Activated T-helper 2 cell treated with anti-CD3 and anti-CD28 coated beads, Interferon-gamma antibody, Interleukin-2, Interleukin-4, amounts not matched to agents 10 μg/mL and 5 μg/mL and 100 μg/mL, durations not matched to agents 14 hours and 24 hours and 36 hours (primary cell): ENCODE data around the gene KIAA1217. TPM values are rescaled to one million over a fixed set of nuclear protein-coding genes. Genes with fewer than 3 reads are reported as not detected.

Experiments
- DNase-seq: peaks from one replicate; pipeline ENCODE4 v3.0.0; 2021; ENCODE audit warnings: low spot score
- H3K27ac Mint-ChIP-seq: one replicate; pipeline ENCODE4 v1.8.0; 2021; ENCODE audit warnings: mixed read lengths
- H3K27me3 Mint-ChIP-seq: one replicate; pipeline ENCODE4 v1.8.0; 2021; ENCODE audit warnings: low read depth, mixed read lengths
- H3K36me3 Mint-ChIP-seq: one replicate; pipeline ENCODE4 v1.8.0; 2021; ENCODE audit warnings: low read depth, mixed read lengths
- H3K4me1 Mint-ChIP-seq: one replicate; pipeline ENCODE4 v1.8.0; 2021; ENCODE audit warnings: low read depth, mixed read lengths
- H3K4me3 Mint-ChIP-seq: one replicate; pipeline ENCODE4 v1.8.0; 2021; ENCODE audit warnings: low read depth, mild to moderate bottlenecking, moderate library complexity, mixed read lengths
- H3K9me3 Mint-ChIP-seq: one replicate; pipeline ENCODE4 v1.8.0; 2021; ENCODE audit warnings: mixed read lengths
- intact Hi-C: fragments of 100-400 bp; cut with micrococcal nuclease; formaldehyde crosslinking; loops from one replicate; pipeline ENCODE4 v1.15.1; 2023
- total RNA-seq: library from RNA; stranded (reverse); gene quantifications from 2 replicates; pipeline ENCODE4 v1.2.3, GENCODE V29; 2022

Gene KIAA1217
- total RNA-seq, 1 donor from 2014 or later: 0.62 TPM

DNA sequence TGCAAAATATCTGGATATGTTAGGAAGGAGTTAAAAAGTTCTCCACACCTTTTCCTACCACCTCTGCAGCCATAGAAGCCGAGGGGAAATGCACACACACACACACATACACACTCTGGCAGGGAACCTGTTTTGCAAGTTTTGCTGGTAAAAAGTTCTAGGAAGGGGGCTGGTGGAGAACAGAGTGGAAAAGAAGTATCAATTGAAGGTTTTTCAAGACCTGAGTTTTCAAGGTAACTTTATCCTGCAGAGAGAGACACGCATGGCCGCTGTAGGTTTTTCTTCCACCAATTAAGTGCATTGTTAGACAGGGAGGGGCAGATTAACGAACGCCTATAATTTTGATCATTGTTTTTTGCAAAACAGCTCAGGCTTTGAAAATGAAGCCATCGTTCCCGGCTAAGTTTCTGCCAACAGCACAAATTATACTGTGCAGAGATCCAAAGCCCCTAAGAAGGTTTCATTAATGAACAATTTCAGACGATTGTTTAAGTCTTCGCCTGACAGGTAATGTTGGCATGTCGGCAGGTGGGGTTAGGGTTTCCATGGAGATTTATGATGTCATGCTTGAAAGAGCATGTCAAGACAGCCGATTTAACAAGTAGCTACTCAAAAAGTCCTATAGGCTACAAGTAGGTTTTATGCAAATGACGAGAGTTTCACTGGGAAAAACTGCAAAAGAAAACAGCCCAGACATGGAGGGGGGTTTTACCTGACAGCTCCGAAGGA lies 29.7 kb downstream of the KIAA1217 start:
- H3K4me1 Mint-ChIP-seq: no peaks in the 10 kb centered on the region
- H3K27ac Mint-ChIP-seq: no peak overlapping the region
- H3K27me3 Mint-ChIP-seq: peaks cover 12% of the 10 kb centered on the region

DNA sequence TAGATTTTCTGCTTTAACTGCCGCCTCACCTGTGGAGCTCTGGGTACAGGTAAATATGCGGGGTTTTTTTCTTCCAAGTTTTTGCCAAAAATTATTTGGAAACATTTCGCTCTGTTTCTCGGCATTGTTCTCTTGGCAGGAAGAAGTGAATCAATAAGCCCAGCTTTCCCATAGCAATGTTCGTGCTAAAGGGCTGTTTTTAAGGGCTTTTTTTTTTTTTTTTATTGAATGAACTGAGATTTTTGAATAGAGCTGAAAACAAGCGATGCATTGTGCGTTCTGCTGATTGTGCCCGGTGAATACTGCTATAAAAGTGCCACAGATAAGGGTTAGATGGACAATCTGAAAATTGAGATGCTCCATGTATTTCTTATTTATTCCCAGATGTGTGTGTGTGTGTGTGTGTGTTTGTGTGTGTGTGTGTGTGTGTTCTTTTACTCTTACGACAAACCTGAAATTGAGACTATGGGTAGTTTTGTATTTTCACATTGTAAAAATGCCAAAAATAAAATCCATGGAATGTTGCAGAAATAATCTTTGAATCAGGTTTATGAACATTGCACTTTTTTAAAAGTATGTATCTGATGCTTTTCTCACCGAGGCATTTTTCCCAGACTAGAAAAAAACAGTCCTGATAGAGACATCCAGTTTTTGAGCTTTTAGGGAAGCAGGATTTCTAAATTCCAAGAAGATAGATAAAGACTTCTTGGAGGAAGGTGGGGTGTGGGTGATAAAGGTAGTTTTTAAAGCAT lies 30.5 kb downstream of the KIAA1217 start:
- no peak overlapping the region for H3K4me3 Mint-ChIP-seq
- peaks cover 12% of the 10 kb centered on the region for H3K27me3 Mint-ChIP-seq
- intact Hi-C loops: no loop called here
- H3K27ac Mint-ChIP-seq: no peak overlapping the region
- no peaks in the 10 kb centered on the region for H3K4me1 Mint-ChIP-seq
- no peak for DNase-seq
- H3K36me3 Mint-ChIP-seq: no peaks in the 10 kb centered on the region
- H3K9me3 Mint-ChIP-seq: no peaks in the 10 kb centered on the region

More for the DNA sequence above, 29.7 kb downstream of the KIAA1217 start:
- no peaks in the 10 kb centered on the region for H3K9me3 Mint-ChIP-seq
- H3K4me3 Mint-ChIP-seq: no peak overlapping the region
- intact Hi-C loops: no loop called here
- DNase-seq: no peak
- no peaks in the 10 kb centered on the region for H3K36me3 Mint-ChIP-seq

- H3K9me3 Mint-ChIP-seq: no peaks in the 10 kb centered on the region
- no peak overlapping the region for H3K27ac Mint-ChIP-seq
- H3K36me3 Mint-ChIP-seq: no peaks in the 10 kb centered on the region
- no peak overlapping the region for H3K4me3 Mint-ChIP-seq
- H3K4me1 Mint-ChIP-seq: no peaks in the 10 kb centered on the region
- intact Hi-C loops: no loop called here
- no peak for DNase-seq
- H3K27me3 Mint-ChIP-seq: peaks cover 12% of the 10 kb centered on the region
Measured at GRCh38 chr10:24240041-24240751, 31.3 kb downstream of the KIAA1217 start.

GRCh38 chr10:24241536-24242040 lies 32.6 kb downstream of the KIAA1217 start:
- peaks cover 12% of the 10 kb centered on the region for H3K27me3 Mint-ChIP-seq
- intact Hi-C loops: no loop called here
- no peak overlapping the region for H3K27ac Mint-ChIP-seq
- H3K4me1 Mint-ChIP-seq: no peaks in the 10 kb centered on the region
- H3K36me3 Mint-ChIP-seq: no peaks in the 10 kb centered on the region
- no peak overlapping the region for H3K4me3 Mint-ChIP-seq
- DNase-seq: no peak
- H3K9me3 Mint-ChIP-seq: no peaks in the 10 kb centered on the region

DNA sequence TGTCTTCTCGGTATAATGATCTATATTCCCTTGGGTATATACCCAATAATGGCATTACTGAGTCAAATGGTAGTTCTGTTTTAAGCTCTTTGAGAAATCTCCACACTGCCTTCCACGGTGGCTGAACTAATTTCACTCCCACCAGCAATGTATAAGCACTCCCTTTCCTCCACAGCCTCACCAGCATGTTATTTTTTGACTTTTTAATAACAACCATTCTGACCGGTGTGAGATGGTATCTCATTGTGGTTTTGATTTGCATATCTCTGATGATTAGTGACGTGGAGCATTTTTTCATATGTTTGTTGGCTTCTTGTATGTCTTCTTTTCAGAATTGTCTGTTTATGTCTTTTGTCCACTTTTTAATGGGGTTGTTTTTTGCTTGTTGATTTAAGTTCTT lies 33.6 kb downstream of the KIAA1217 start:
- Mint-ChIP-seq H3K9me3 (no peaks in the 10 kb centered on the region), H3K36me3 (no peaks in the 10 kb centered on the region), H3K4me1 (no peaks in the 10 kb centered on the region), H3K27ac (no peak overlapping the region), H3K4me3 (no peak overlapping the region), H3K27me3 (peaks cover 9% of the 10 kb centered on the region)
- intact Hi-C loops: no loop called here
- DNase-seq: no peak

DNA sequence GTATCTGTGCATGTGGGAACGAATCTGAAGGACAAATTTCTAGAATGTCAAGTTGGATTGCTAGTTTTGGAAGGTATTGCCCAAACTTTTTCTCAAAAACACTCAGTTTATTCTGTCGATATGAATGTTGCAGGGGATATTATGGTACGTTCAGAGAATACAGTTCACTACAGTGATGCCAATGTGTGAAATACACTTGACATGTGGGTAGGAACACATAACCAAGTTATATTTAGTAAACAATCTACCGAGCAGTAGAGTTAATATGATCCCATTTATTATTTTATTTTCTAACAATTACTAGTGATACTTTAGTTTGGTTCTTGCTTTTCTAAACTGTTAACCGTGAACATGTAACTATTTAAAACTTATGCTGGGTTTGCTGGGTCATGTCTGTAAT lies 37.4 kb downstream of the KIAA1217 start:
- Mint-ChIP-seq H3K27me3 (peaks cover 2% of the 10 kb centered on the region), H3K36me3 (no peaks in the 10 kb centered on the region), H3K9me3 (no peaks in the 10 kb centered on the region), H3K4me1 (no peaks in the 10 kb centered on the region), H3K4me3 (no peak overlapping the region), H3K27ac (no peak overlapping the region)
- intact Hi-C loops: no loop called here
- DNase-seq: no peak

DNA sequence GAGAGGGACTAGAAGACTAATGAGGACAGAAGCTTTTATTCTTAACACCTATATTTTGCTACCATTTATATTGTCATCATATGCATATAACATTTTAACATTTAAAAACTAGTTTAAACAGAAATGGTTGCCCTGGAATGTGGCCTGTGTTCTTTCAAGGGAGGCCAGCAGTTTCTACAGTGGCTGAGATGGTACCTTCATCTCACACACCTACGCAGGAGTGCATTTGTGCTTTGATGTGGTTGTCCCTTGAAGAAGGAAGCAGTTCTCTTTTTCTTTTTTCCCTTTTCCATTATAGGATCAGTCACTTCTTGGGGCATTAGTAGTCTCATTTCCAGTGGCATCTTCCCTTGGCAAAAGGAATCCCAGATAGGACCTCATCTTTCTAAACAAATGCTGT lies 38.9 kb downstream of the KIAA1217 start:
- intact Hi-C loops: no loop called here
- H3K27me3 Mint-ChIP-seq: no peaks in the 10 kb centered on the region
- DNase-seq: no peak

DNA sequence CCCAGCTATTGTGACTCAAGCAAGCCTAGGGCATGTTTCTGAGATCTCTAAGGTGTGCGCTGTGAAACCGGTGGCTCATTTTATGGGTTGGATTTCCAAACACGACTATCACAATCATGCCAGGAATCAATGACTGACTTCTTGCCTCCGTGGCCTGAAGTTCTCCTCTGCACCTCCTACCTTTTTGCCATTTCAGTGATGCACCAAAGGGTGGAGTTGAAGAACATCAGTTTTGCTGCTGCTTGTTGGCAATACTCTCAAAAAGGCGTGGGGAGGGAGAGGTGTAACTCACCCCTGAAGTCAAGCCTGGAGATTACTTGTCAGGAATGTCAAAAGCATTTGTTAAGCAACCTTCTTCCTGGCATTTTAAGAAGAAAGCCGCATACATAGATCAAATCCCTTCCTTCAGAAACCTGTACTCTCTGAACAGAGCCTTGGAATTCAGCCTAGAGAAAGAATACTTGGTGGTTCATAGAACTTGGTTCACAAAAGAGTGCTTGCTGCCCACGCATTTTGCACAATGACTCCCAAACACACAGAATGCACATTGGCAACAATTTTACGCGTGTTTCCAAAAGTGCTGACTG lies 41.0 kb downstream of the KIAA1217 start:
- Mint-ChIP-seq H3K4me1 (no peaks in the 10 kb centered on the region), H3K36me3 (no peaks in the 10 kb centered on the region), H3K27me3 (no peaks in the 10 kb centered on the region), H3K9me3 (no peaks in the 10 kb centered on the region), H3K27ac (no peak overlapping the region), H3K4me3 (no peak overlapping the region)
- no peak for DNase-seq
- intact Hi-C loops: no loop called here

More for the DNA sequence above, 38.9 kb downstream of the KIAA1217 start:
- no peaks in the 10 kb centered on the region for H3K36me3 Mint-ChIP-seq
- no peaks in the 10 kb centered on the region for H3K9me3 Mint-ChIP-seq
- no peak overlapping the region for H3K27ac Mint-ChIP-seq
- no peak overlapping the region for H3K4me3 Mint-ChIP-seq
- H3K4me1 Mint-ChIP-seq: no peaks in the 10 kb centered on the region

- DNase-seq: no peak
- Mint-ChIP-seq H3K27me3 (peaks cover 3% of the 10 kb centered on the region), H3K36me3 (no peaks in the 10 kb centered on the region), H3K9me3 (no peaks in the 10 kb centered on the region), H3K27ac (no peak overlapping the region), H3K4me1 (no peaks in the 10 kb centered on the region), H3K4me3 (no peak overlapping the region)
- intact Hi-C loops: no loop called here
Measured at GRCh38 chr10:24251547-24251946, 42.6 kb downstream of the KIAA1217 start.

DNA sequence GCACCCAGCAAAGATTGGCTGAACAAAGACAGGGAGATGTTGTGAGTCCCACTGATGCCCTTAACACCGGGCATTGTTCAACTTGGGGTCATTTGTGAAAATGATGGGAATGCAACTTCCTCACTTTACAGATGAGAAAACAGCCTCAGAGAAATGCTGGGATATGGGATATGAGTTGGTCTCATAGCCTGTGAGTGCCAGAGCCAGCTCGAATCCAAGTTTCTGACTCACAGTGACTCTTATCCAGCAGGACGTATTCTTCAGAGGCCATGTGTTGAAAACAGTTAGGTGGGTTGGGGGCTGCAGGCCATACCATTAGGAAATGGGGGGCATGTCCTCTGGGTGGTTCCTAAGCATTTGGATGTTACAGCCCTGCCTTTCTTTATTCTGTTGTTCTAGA lies 45.2 kb downstream of the KIAA1217 start:
- Mint-ChIP-seq H3K4me1 (no peaks in the 10 kb centered on the region), H3K9me3 (no peaks in the 10 kb centered on the region)

DNA sequence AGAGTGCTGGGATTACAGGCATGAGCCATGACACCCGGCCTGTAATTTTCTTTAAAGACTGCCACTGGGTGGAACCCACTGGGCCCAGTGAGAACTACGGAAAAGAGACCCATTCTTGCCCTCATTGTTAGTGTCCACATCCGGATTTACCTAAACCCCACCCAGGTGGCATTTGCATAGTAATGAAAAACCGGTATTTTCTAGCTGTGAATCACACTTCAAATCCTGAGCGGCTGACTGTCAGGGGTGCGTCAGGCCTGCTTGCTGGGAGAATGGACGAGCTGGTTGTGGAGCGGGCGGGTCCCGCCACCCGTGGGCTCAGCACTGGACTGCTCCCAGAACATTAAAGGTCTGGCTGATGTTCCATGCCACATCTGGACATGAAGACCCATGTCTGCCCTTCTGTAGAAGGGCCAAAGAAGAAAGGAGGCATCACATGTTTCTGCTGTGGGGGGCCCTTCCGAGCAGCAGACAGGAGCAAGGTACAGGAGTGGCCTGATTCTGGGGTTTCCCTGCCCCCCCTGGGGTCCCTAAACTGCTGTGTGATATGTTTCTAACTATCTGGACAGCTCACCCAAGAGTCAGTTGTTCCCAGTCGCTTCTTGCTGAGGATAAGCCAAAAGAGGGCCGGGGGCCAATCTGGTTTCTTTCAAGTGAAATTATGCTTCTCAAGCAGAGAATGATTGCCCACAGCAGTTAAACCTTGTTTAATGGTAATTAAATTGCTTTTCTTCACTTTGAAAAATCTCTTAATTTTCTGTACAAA lies 46.4 kb downstream of the KIAA1217 start:
- H3K36me3 Mint-ChIP-seq: no peaks in the 10 kb centered on the region
- no peaks in the 10 kb centered on the region for H3K9me3 Mint-ChIP-seq
- no peak for DNase-seq
- H3K27me3 Mint-ChIP-seq: peaks cover 3% of the 10 kb centered on the region
- H3K4me3 Mint-ChIP-seq: no peak overlapping the region
- intact Hi-C loops: no loop called here
- no peak overlapping the region for H3K27ac Mint-ChIP-seq
- H3K4me1 Mint-ChIP-seq: no peaks in the 10 kb centered on the region

More for the DNA sequence above, 45.2 kb downstream of the KIAA1217 start:
- Mint-ChIP-seq H3K4me3 (no peak overlapping the region), H3K27me3 (peaks cover 3% of the 10 kb centered on the region), H3K36me3 (no peaks in the 10 kb centered on the region), H3K27ac (no peak overlapping the region)
- no peak for DNase-seq
- intact Hi-C loops: no loop called here

DNA sequence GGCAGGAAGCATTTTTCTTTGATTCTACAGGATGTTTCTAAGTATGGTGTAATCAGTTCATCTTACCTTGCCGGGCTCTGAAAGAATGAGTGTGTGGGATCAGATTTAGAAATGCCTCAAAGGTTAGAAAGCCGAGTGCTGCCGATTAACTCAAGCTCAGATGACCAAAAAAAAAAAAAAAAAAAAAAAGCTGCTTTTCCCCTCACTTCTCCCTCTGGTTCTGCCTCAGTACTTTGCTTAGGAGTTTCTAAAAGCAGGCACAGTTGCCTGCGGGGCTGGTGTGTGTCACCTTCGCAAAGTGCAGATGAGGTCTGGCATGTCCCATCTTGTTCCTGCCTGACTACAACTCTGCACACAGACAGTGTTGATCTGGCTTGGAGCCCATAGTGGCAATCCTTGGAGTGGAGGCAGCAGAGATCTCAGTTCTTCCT lies 47.0 kb downstream of the KIAA1217 start:
- no peak overlapping the region for H3K27ac Mint-ChIP-seq
- DNase-seq: no peak
- intact Hi-C loops: no loop called here
- H3K9me3 Mint-ChIP-seq: no peaks in the 10 kb centered on the region
- H3K4me1 Mint-ChIP-seq: no peaks in the 10 kb centered on the region
- H3K36me3 Mint-ChIP-seq: no peaks in the 10 kb centered on the region
- H3K4me3 Mint-ChIP-seq: no peak overlapping the region
- peaks cover 3% of the 10 kb centered on the region for H3K27me3 Mint-ChIP-seq
